HG03039 (cell line): ENCODE results near the gene ENC1.
"Not testable (repeated sequence)": the region's sequence is repeated elsewhere in the genome, so short reads cannot be mapped to it uniquely, and the experiment has no call there.

Source experiments
- ATAC-seq: cut with Tn5 transposase; IDR thresholded peaks from one replicate; pipeline ENCODE4 v1.9.1; 2021; ENCODE audit warnings: mild to moderate bottlenecking, moderate library complexity; ENCODE audit not compliant: unreplicated experiment

ENC1 gene

GRCh38 chr5:74640450-74640953 is at the start of gene ENC1:
ENC1 (minus strand) TSS chr5:74640728; CDS start chr5:74636485, 4,243 bp downstream.
- ATAC-seq, result peak; percentile 58

GRCh38 chr5:74686962-74687751 is 46.6 kb upstream of the ENC1 start:
- no peak for ATAC-seq

- no peak for ATAC-seq
Measured at GRCh38 chr5:74685979-74686631, 45.6 kb upstream of the ENC1 start.

- ATAC-seq, result peak; percentile 80
Measured at GRCh38 chr5:74684900-74685851, 44.6 kb upstream of the ENC1 start, which contains the start of gene HEXB. HEXB (plus strand) TSS chr5:74685233; CDS start chr5:74685261, 28 bp downstream.

GRCh38 chr5:74679966-74680365 is 39.4 kb upstream of the ENC1 start:
- no peak for ATAC-seq

- ATAC-seq, result not testable (repeated sequence)
Measured at GRCh38 chr5:74679300-74679699, 38.8 kb upstream of the ENC1 start.

- not testable (repeated sequence) for ATAC-seq
Measured at GRCh38 chr5:74678123-74678522, 37.6 kb upstream of the ENC1 start.

- ATAC-seq, result not testable (repeated sequence)
Measured at GRCh38 chr5:74676466-74676865, 35.9 kb upstream of the ENC1 start.

GRCh38 chr5:74673011-74673790 is 32.7 kb upstream of the ENC1 start:
- no peak for ATAC-seq

- no peak for ATAC-seq
Measured at GRCh38 chr5:74672215-74672877, 31.8 kb upstream of the ENC1 start.

GRCh38 chr5:74670396-74671038 is 30.0 kb upstream of the ENC1 start:
- ATAC-seq, result no peak

- no peak for ATAC-seq
Measured at GRCh38 chr5:74669821-74670220, 29.3 kb upstream of the ENC1 start.

- ATAC-seq, result no peak
Measured at GRCh38 chr5:74667396-74667795, 26.9 kb upstream of the ENC1 start.

GRCh38 chr5:74665816-74666215 is 25.3 kb upstream of the ENC1 start:
- no peak for ATAC-seq

GRCh38 chr5:74665273-74665672 is 24.7 kb upstream of the ENC1 start:
- no peak for ATAC-seq

GRCh38 chr5:74664551-74664950 is 24.0 kb upstream of the ENC1 start:
- ATAC-seq, result no peak

- no peak for ATAC-seq
Measured at GRCh38 chr5:74660873-74661272, 20.3 kb upstream of the ENC1 start.

- no peak for ATAC-seq
Measured at GRCh38 chr5:74660140-74660539, 19.6 kb upstream of the ENC1 start.

- no peak for ATAC-seq
Measured at GRCh38 chr5:74659172-74659571, 18.6 kb upstream of the ENC1 start.
